ENCODE results near the gene TANC1.

Gene TANC1

DNA sequence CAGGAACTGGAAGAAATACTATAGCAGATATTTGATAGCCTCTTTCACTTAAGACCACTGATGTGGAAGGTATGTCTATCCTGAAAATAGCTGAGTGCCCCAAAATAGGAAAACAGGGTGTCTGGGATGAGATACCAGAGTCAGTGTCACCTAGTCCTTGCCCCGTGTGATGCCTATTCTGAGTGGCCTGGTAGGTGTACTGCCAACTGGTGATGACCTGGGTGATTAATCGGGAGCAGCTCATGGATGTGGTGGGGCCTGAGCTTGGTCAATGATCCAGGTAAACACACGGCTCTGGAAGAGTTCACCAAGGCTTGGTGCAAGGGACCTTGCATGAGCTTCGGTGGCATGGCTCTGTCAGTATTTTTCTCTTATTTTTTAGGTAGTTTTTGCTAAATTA, 95.2 kb downstream of the TANC1 start:
- no peaks in the 10 kb centered on the region for H3K36me3 ChIP-seq (ENCODE audit: control insufficient read depth, insufficient read depth, low read length)
- no peak overlapping the region for H3K9ac ChIP-seq (ENCODE audit: low read length)
- no peak overlapping the region for H3K27ac ChIP-seq (ENCODE audit: low read depth, low read length)
- H3K27me3 ChIP-seq (ENCODE audit: control insufficient read depth, insufficient read depth, low read length), result no peaks in the 10 kb centered on the region
- H3K4me1 ChIP-seq (ENCODE audit: control insufficient read depth, insufficient read depth, low read length), result no peaks in the 10 kb centered on the region
- no peak overlapping the region for H3K4me3 ChIP-seq (ENCODE audit: low read length)

DNA sequence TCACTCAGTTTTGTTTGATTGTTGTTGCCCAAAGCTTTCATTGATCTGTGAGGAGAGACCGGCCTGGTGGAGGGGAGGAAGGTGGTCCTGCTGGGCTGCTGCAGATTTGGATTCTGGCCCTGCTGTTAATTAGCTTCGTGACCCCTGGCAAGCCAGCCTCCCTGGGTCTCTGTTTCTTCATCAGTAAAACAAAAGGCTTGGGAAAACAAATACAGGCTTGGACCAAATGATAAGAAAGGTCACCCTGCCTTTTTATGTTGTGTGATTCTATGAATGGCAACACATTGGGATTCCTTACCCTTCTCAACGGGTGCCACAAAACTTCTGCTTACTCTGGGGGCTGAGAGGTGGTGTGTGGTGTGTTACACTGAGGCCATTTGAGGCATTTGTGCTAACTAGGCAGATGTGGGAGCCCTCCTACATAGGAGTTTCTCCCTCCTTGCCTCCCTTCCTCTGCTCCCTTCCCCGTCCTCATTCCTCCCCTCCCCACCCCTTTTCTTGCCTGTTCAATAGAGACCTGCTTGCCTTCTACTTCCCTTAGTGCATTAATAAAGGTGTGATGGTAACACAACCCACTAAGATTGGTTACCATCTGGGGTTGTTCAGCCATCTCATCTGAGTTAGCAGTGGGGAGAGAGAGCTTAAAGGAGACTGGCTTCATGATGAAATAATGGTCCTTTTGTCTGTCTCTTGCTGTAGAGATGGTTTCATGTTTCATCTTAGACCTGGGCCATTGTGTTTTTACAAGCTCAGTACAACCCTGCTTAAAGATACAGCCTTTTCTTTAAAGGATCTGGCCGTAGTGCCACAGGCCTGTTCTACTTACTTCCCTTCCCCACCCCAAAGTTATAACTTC, 96.2 kb downstream of the TANC1 start:
- Histone ChIP-seq H3K27ac (ENCODE audit: low read depth, low read length) (peak overlapping the region; percentile 27), H3K27me3 (ENCODE audit: control insufficient read depth, insufficient read depth, low read length) (no peaks in the 10 kb centered on the region), H3K36me3 (ENCODE audit: control insufficient read depth, insufficient read depth, low read length) (no peaks in the 10 kb centered on the region), H3K4me1 (ENCODE audit: control insufficient read depth, insufficient read depth, low read length) (peaks cover 5% of the 10 kb centered on the region), H3K9ac (ENCODE audit: low read length) (no peak overlapping the region), H3K4me3 (ENCODE audit: low read length) (no peak overlapping the region)

DNA sequence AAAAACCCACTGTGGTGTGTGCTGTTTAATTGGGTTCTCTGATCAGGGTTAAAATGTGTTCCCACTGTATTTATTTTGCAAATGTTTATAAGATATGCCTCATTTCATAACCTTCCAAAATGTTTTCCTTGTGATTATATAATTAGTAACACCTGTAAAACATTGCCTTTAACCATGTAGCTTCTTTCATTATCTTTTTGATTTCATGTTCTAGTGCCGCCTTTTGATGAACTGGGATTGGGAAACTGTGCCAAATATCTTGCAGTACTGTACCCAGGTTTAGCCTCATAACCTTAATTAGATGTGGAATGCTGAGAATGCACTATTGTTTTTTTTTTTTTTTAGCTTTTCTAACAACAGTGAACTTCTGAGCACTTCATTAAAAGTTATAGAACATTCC, 96.9 kb downstream of the TANC1 start:
- Histone ChIP-seq H3K27ac (ENCODE audit: low read depth, low read length) (peak overlapping the region; percentile 27), H3K4me1 (ENCODE audit: control insufficient read depth, insufficient read depth, low read length) (peaks cover 5% of the 10 kb centered on the region), H3K9ac (ENCODE audit: low read length) (no peak overlapping the region), H3K27me3 (ENCODE audit: control insufficient read depth, insufficient read depth, low read length) (no peaks in the 10 kb centered on the region), H3K4me3 (ENCODE audit: low read length) (no peak overlapping the region), H3K36me3 (ENCODE audit: control insufficient read depth, insufficient read depth, low read length) (no peaks in the 10 kb centered on the region)

DNA sequence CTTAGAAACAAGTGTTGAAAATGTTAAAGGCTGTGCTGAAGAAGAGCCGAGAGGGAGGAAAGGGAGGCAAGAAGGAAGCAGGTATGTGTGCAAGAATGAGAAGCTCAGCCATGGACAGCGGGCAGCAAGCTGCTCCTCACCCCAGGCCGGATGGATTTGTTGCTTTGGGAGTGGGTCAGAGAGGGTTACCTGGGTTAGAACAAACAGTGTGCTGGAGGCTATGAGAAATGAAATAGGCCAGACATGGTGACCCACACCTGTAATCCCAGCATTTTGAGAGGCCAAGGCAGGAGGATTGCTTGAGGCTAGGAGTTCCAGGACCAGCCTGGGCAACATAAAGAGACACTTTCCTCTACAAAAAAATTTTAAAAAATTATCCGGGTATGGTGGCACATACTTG, 97.5 kb downstream of the TANC1 start:
- Histone ChIP-seq H3K27ac (ENCODE audit: low read depth, low read length) (no peak overlapping the region), H3K4me1 (ENCODE audit: control insufficient read depth, insufficient read depth, low read length) (peaks cover 5% of the 10 kb centered on the region), H3K36me3 (ENCODE audit: control insufficient read depth, insufficient read depth, low read length) (no peaks in the 10 kb centered on the region), H3K4me3 (ENCODE audit: low read length) (no peak overlapping the region), H3K9ac (ENCODE audit: low read length) (no peak overlapping the region), H3K27me3 (ENCODE audit: control insufficient read depth, insufficient read depth, low read length) (no peaks in the 10 kb centered on the region)

DNA sequence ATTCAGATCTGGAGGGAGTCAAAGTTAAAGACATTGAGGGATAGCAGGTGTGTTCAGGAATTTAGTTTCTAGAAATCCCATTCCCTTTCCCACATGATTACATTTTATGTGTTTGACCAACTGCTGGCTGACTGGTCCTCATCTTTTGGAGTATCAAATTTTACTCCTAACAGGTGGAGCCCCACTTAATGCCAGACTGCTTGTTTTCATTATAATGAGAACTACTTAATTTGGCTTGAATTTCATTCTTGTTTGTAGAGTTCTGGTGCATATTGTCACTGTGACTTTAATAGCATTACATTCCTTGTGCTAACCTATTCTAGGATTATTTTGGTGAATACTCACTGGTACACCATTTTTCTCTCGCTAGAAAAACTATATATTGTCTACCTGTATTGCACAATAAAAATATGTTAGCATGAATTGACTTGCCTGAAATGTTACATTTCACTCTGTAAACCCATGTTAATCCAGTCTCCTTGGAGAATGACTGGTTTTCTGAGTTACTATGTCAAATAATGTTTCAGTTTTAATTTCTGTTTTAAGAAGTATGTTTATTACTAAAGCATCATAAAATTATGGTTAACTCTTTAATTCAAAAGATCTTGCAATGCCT, 98.2 kb downstream of the TANC1 start:
- Histone ChIP-seq H3K4me3 (ENCODE audit: low read length) (no peak overlapping the region), H3K4me1 (ENCODE audit: control insufficient read depth, insufficient read depth, low read length) (peaks cover 5% of the 10 kb centered on the region), H3K9ac (ENCODE audit: low read length) (no peak overlapping the region), H3K36me3 (ENCODE audit: control insufficient read depth, insufficient read depth, low read length) (no peaks in the 10 kb centered on the region), H3K27ac (ENCODE audit: low read depth, low read length) (no peak overlapping the region), H3K27me3 (ENCODE audit: control insufficient read depth, insufficient read depth, low read length) (no peaks in the 10 kb centered on the region)

DNA sequence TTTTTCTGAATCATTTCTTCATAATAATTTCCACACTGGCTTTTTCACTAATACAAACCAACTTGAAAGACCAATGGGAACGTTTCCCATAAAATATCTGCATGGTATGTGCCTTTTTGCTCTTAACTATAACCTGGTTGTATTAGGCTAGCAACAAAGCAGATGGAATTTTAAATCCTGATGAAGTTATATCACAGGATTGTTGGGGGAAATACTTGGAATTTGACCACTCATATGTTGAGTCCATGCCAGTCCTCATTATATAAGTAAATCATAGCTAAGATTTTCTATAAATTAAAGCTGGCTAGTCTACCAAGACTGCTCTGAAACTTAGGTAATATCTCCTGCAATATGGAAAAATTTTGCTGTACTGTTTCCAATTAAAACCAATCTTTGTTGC, 99.5 kb downstream of the TANC1 start:
- Histone ChIP-seq H3K4me3 (ENCODE audit: low read length) (no peak overlapping the region), H3K27ac (ENCODE audit: low read depth, low read length) (no peak overlapping the region), H3K9ac (ENCODE audit: low read length) (no peak overlapping the region), H3K36me3 (ENCODE audit: control insufficient read depth, insufficient read depth, low read length) (no peaks in the 10 kb centered on the region), H3K27me3 (ENCODE audit: control insufficient read depth, insufficient read depth, low read length) (no peaks in the 10 kb centered on the region), H3K4me1 (ENCODE audit: control insufficient read depth, insufficient read depth, low read length) (peaks cover 9% of the 10 kb centered on the region)

DNA sequence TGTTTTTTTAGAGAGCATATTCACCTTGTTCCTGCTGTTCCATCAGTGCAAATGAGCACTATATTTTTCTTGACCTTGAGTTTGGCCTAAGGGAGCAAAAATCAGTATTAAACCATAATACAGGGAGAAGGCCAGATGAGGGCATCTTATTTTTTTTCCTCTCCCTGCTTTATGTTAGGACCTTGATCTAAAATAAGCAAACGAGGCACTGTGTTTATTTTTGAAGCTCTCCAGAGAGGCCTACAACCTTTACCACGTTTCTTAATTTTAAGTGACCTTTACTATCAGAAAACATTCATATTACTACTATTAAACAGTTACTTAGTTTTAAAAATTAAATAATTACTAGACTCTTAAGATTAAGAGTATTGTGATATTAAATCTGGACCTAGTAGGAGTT, 100.8 kb downstream of the TANC1 start:
- no peak overlapping the region for H3K4me3 ChIP-seq (ENCODE audit: low read length)
- no peaks in the 10 kb centered on the region for H3K36me3 ChIP-seq (ENCODE audit: control insufficient read depth, insufficient read depth, low read length)
- no peaks in the 10 kb centered on the region for H3K27me3 ChIP-seq (ENCODE audit: control insufficient read depth, insufficient read depth, low read length)
- H3K27ac ChIP-seq (ENCODE audit: low read depth, low read length), result no peak overlapping the region
- H3K4me1 ChIP-seq (ENCODE audit: control insufficient read depth, insufficient read depth, low read length), result peaks cover 9% of the 10 kb centered on the region
- H3K9ac ChIP-seq (ENCODE audit: low read length), result no peak overlapping the region

DNA sequence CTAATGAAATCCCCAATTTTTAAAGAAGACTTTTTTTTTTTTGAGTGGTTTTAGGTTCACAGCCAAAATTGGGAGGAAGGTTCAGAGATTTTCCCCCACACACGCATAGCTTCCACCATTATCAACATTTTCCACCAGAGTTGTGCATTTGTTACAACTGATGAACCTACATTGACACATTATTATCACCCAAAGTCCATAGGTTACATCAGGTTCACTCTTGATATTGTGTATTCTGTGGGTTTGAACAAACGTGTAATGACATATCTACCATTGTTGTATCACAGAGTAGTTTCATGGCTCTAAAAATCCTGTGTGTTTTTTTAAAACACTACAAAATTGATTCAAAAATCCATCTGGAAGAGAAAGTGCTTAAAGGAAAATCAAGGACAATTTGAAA, 101.8 kb downstream of the TANC1 start:
- no peak overlapping the region for H3K9ac ChIP-seq (ENCODE audit: low read length)
- H3K4me3 ChIP-seq (ENCODE audit: low read length), result no peak overlapping the region
- peak overlapping the region; percentile 26 for H3K27ac ChIP-seq (ENCODE audit: low read depth, low read length)
- H3K36me3 ChIP-seq (ENCODE audit: control insufficient read depth, insufficient read depth, low read length), result no peaks in the 10 kb centered on the region
- peaks cover 9% of the 10 kb centered on the region for H3K4me1 ChIP-seq (ENCODE audit: control insufficient read depth, insufficient read depth, low read length)
- H3K27me3 ChIP-seq (ENCODE audit: control insufficient read depth, insufficient read depth, low read length), result no peaks in the 10 kb centered on the region

DNA sequence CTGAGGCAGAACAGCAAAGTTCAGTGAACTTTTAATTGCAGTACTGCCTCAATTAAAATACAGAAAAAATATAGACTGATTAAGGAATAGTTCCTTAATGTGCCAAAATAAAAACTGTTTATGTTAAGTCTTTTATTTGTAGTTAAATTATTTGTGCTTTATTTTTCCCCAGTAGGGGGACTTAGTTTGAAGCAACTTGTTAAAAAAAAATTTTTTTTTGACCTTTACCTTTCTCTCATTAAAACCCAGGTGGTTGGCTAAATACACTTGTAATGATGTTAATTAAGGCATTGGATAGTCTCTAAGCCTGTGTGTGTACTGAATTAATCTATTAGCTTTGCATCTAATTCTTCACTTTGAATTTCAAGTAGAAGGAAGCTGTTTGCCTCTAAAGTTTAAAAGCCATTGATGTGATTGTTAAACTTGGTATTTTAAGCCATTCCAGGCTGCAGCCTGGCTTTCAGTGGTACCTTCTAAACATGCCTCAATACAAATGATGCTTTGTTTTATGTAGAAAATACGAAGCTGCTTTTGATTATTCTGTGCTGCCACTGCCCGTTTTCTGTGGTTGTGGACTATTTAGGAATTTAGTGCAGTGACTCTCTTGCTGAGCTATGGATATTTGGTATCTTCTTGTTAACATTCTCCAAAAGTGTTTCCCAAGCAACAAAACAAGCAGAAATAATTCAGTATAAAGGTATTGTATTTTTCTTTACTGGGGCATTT, 102.9 kb downstream of the TANC1 start:
- Histone ChIP-seq H3K4me3 (ENCODE audit: low read length) (no peak overlapping the region), H3K36me3 (ENCODE audit: control insufficient read depth, insufficient read depth, low read length) (no peaks in the 10 kb centered on the region), H3K4me1 (ENCODE audit: control insufficient read depth, insufficient read depth, low read length) (peaks cover 10% of the 10 kb centered on the region), H3K27ac (ENCODE audit: low read depth, low read length) (no peak overlapping the region), H3K9ac (ENCODE audit: low read length) (no peak overlapping the region), H3K27me3 (ENCODE audit: control insufficient read depth, insufficient read depth, low read length) (no peaks in the 10 kb centered on the region)

DNA sequence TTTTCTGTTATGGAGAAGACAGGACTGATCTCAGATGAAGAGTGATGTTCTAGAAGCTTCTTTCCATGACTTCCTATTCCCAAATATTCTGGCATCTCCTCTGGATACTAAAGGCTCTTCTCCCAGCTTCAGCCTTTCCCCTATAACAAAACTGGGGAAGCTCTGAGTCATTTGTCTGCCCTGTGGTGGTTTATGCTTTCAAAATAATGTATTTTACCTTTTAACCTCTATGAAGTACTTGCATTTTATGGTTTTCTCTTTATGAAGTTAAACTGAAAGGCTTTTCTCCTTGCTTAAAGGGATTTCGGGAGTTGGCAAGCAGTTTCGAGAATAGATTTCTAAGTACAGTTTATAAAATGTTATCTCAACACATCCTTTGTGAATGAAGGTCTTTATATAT, 104.4 kb downstream of the TANC1 start:
- H3K36me3 ChIP-seq (ENCODE audit: control insufficient read depth, insufficient read depth, low read length), result no peaks in the 10 kb centered on the region
- H3K4me3 ChIP-seq (ENCODE audit: low read length), result no peak overlapping the region
- H3K4me1 ChIP-seq (ENCODE audit: control insufficient read depth, insufficient read depth, low read length), result peaks cover 13% of the 10 kb centered on the region
- H3K27me3 ChIP-seq (ENCODE audit: control insufficient read depth, insufficient read depth, low read length), result no peaks in the 10 kb centered on the region
- no peak overlapping the region for H3K27ac ChIP-seq (ENCODE audit: low read depth, low read length)
- H3K9ac ChIP-seq (ENCODE audit: low read length), result no peak overlapping the region

DNA sequence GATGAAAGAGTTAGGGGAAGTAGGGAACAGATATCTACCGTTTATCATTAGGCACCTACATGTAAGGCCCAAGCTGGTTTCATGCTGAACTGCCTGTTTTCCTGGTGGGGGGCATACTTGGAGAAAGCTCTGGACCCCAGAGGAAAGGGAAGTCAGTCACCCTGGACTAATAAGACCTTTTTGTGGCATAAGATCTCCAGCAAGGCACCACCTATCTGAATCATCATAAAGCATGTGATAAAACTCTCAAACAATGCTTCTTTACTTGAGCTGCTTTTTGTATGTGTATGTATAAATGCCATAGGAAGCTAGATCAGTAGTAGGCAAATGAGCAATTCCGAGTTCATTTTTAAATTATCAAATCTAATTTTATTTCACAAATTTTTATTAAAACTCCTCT, 104.8 kb downstream of the TANC1 start:
- Histone ChIP-seq H3K27ac (ENCODE audit: low read depth, low read length) (no peak overlapping the region), H3K4me3 (ENCODE audit: low read length) (no peak overlapping the region), H3K27me3 (ENCODE audit: control insufficient read depth, insufficient read depth, low read length) (no peaks in the 10 kb centered on the region), H3K9ac (ENCODE audit: low read length) (no peak overlapping the region), H3K4me1 (ENCODE audit: control insufficient read depth, insufficient read depth, low read length) (peaks cover 13% of the 10 kb centered on the region), H3K36me3 (ENCODE audit: control insufficient read depth, insufficient read depth, low read length) (no peaks in the 10 kb centered on the region)

DNA sequence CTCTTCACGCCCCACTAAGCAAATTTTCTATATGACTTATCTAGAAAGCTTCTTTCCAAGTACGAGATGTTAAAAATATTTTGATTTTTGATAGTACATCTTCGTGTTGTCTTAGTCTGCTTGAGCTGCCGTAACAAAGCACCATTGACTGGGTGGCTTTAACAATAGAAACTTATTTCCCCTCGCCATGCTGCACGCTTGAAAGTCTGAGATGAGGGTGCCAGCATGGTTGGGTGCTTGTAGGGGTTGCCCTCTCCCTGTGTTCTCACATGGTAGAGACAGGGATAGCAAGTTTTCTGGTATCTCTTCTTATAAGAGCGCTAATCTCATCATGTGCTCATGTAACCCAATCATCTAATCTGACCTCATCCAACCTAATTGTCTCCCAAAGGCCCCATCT, 106.2 kb downstream of the TANC1 start:
- H3K4me1 ChIP-seq (ENCODE audit: control insufficient read depth, insufficient read depth, low read length), result peaks cover 8% of the 10 kb centered on the region
- no peaks in the 10 kb centered on the region for H3K36me3 ChIP-seq (ENCODE audit: control insufficient read depth, insufficient read depth, low read length)
- no peak overlapping the region for H3K9ac ChIP-seq (ENCODE audit: low read length)
- no peak overlapping the region for H3K4me3 ChIP-seq (ENCODE audit: low read length)
- H3K27me3 ChIP-seq (ENCODE audit: control insufficient read depth, insufficient read depth, low read length), result no peaks in the 10 kb centered on the region
- H3K27ac ChIP-seq (ENCODE audit: low read depth, low read length), result no peak overlapping the region
